HG03378 (cell line): ENCODE data around the gene NEU1.
"Not testable (repeated sequence)": the region's sequence is repeated elsewhere in the genome, so short reads cannot be mapped to it uniquely, and the experiment has no call there.

Experiments used
- ATAC-seq: cut with Tn5 transposase; IDR thresholded peaks from one replicate; pipeline ENCODE4 v1.9.1; 2021; ENCODE audit warnings: mild to moderate bottlenecking, moderate library complexity; ENCODE audit not compliant: unreplicated experiment

The NEU1 gene

GRCh38 chr6:31847276-31847978, 15.2 kb downstream of the NEU1 start:
- ATAC-seq, result no peak

- ATAC-seq, result no peak
These were observed 18.1 kb downstream of the NEU1 start for GRCh38 chr6:31844507-31844906.

GRCh38 chr6:31842053-31842452, 20.6 kb downstream of the NEU1 start:
- ATAC-seq, result no peak

GRCh38 chr6:31839779-31840126, 22.9 kb downstream of the NEU1 start:
- ATAC-seq, result not testable (repeated sequence)

GRCh38 chr6:31838968-31839367, 23.7 kb downstream of the NEU1 start:
- ATAC-seq, result no peak

- ATAC-seq, result not testable (repeated sequence)
These were observed 24.5 kb downstream of the NEU1 start for GRCh38 chr6:31838114-31838553.

GRCh38 chr6:31837369-31838113, 25.1 kb downstream of the NEU1 start:
- ATAC-seq, result no peak

- no peak for ATAC-seq
These were observed 25.9 kb downstream of the NEU1 start for GRCh38 chr6:31836474-31837368.

- ATAC-seq, result no peak
These were observed 26.6 kb downstream of the NEU1 start for GRCh38 chr6:31836047-31836473.

GRCh38 chr6:31834367-31835250, 28.0 kb downstream of the NEU1 start:
- ATAC-seq, result no peak

- ATAC-seq, result no peak
These were observed 31.0 kb downstream of the NEU1 start for GRCh38 chr6:31831350-31832215.

GRCh38 chr6:31830886-31831335, 31.7 kb downstream of the NEU1 start:
- ATAC-seq, result no peak

- ATAC-seq, result no peak
These were observed 32.9 kb downstream of the NEU1 start for GRCh38 chr6:31829633-31830283.

- ATAC-seq, result peak; percentile 73
These were observed 35.1 kb downstream of the NEU1 start, which contains the start of gene HSPA1B for GRCh38 chr6:31827286-31828079. Gene HSPA1B (plus strand): TSS chr6:31827738. CDS start chr6:31827951, 213 bp downstream.

- ATAC-seq, result no peak
These were observed 35.8 kb downstream of the NEU1 start for GRCh38 chr6:31826793-31827285.

- no peak for ATAC-seq
These were observed 37.1 kb downstream of the NEU1 start for GRCh38 chr6:31825553-31825952.

GRCh38 chr6:31823592-31824196, 38.9 kb downstream of the NEU1 start:
- not testable (repeated sequence) for ATAC-seq
